ENCODE data around the gene CCND3.

The CCND3 gene

DNA sequence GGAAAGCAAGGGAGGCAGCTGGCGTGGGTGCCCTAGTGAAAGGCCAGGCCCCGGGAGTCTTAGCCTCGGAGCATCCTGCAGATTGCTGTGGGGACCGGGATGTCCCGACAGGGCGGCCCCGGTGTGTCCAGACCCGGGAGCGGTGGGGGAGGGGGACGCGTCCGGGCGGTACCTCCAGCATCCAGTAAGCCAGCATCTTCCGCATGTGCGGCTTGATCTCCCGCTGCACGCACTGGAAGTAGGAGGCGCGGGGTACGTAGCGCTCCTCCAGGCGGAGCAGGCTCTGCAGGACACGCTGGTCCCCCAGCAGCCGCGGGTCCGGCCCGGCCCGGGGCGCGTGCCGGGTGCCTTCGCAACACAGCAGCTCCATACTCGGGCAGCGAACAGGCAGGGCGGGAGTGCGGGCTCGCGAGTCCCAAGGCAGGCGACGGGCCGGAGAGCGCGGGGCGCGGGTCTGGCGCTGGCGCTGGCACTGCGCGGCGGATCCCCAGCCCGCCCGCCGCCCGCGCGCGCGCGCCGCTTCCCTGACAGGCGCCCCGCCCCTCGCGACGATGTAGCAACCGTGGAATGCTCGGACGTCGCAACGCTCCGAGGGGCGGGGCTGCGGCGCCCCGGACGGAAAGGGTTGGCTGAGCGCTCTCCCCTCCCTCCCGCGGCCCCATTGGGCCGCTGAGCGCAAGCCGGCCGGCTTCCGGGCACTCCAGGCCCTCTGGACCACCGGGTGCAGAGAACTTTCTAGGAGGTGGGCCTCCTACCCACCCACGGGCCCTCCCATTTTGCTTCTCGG, at the start of gene CCND3:
Gene CCND3, minus strand, starts transcription at position 529 of the 787 bp plus-strand sequence. Its CDS starts 159 bp downstream, at position 370.
- Histone ChIP-seq H3K9me3 (ENCODE audit: low read depth, low read length) (no peaks in the 10 kb centered on the region), H3K27ac (no peak within 1 kb of the TSS), H3K36me3 (ENCODE audit: insufficient read depth, low read length) (peaks cover 3% of the 10 kb centered on the region; the same call in 1 of the 2 replicates), H3K9ac (ENCODE audit: insufficient read length) (peak within 1 kb of the TSS; percentile 56), H3K4me3 (peak within 1 kb of the TSS; percentile 95)
- TF ChIP-seq POLR2AphosphoS5 (IDR thresholded peaks at IDR 0.05; ENCODE audit: borderline replicate concordance, low read depth, low read length) (peak; percentile 55; the same call in 1 of the 2 replicates), EZH2 (IDR thresholded peaks at IDR 0.05) (no peak)
- no peak for DNase-seq (ENCODE audit: low read depth, low spot score)

- Histone ChIP-seq H3K27ac (no peak overlapping the region), H3K36me3 (ENCODE audit: insufficient read depth, low read length) (no peaks in the 10 kb centered on the region), H3K9me3 (ENCODE audit: low read depth, low read length) (no peaks in the 10 kb centered on the region), H3K9ac (ENCODE audit: insufficient read length) (no peak overlapping the region), H3K4me3 (no peak overlapping the region)
- DNase-seq (ENCODE audit: low read depth, low spot score) = no peak
- no peak for TF ChIP-seq POLR2AphosphoS5 (IDR thresholded peaks at IDR 0.05; ENCODE audit: borderline replicate concordance, low read depth, low read length)
- no peak for TF ChIP-seq FOXP2 (optimal IDR thresholded peaks at IDR 0.05; ENCODE audit: control extremely low read depth, extremely low read length, insufficient read depth)
- TF ChIP-seq EZH2 (IDR thresholded peaks at IDR 0.05) = no peak
These were observed 44.7 kb upstream of the CCND3 start for GRCh38 chr6:41986339-41986738.

GRCh38 chr6:41984623-41985022, 43.0 kb upstream of the CCND3 start:
- H3K9me3 ChIP-seq (ENCODE audit: low read depth, low read length) = no peaks in the 10 kb centered on the region
- DNase-seq (ENCODE audit: low read depth, low spot score) = no peak

GRCh38 chr6:41976794-41977484, 35.3 kb upstream of the CCND3 start:
- Histone ChIP-seq H3K36me3 (ENCODE audit: insufficient read depth, low read length) (no peaks in the 10 kb centered on the region), H3K9me3 (ENCODE audit: low read depth, low read length) (no peaks in the 10 kb centered on the region), H3K4me3 (no peak overlapping the region), H3K27ac (no peak overlapping the region), H3K9ac (ENCODE audit: insufficient read length) (no peak overlapping the region)
- TF ChIP-seq FOXP2 (optimal IDR thresholded peaks at IDR 0.05; ENCODE audit: control extremely low read depth, extremely low read length, insufficient read depth) = no peak
- no peak for TF ChIP-seq EZH2 (IDR thresholded peaks at IDR 0.05)
- no peak for TF ChIP-seq POLR2AphosphoS5 (IDR thresholded peaks at IDR 0.05; ENCODE audit: borderline replicate concordance, low read depth, low read length)
- DNase-seq (ENCODE audit: low read depth, low spot score) = no peak

More at GRCh38 chr6:41984623-41985022, 43.0 kb upstream of the CCND3 start:
- H3K27ac ChIP-seq = no peak overlapping the region
- H3K36me3 ChIP-seq (ENCODE audit: insufficient read depth, low read length) = no peaks in the 10 kb centered on the region
- no peak overlapping the region for H3K9ac ChIP-seq (ENCODE audit: insufficient read length)
- TF ChIP-seq POLR2AphosphoS5 (IDR thresholded peaks at IDR 0.05; ENCODE audit: borderline replicate concordance, low read depth, low read length) (no peak), FOXP2 (optimal IDR thresholded peaks at IDR 0.05; ENCODE audit: control extremely low read depth, extremely low read length, insufficient read depth) (no peak), EZH2 (IDR thresholded peaks at IDR 0.05) (no peak)
- no peak overlapping the region for H3K4me3 ChIP-seq

DNA sequence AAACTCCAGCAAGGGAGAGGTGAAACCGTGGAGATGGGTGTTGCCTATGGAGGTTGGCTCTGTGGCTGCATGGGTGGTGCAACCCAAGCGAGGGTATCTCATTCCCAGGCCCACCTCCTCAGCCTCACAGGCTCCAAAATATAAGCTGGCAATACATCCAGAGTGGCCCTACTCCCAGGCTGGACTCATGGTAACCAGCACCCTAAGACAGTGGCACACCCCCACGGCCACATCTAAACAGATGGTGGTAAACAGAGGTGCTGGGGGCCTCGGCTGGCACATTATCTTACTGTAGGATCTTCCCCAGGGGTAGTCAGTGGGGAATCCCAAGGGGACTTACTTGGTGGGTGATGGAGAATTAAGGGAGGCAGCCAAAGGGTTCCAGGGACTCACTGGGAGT, 33.7 kb upstream of the CCND3 start:
- DNase-seq (ENCODE audit: low read depth, low spot score) = no peak

DNA sequence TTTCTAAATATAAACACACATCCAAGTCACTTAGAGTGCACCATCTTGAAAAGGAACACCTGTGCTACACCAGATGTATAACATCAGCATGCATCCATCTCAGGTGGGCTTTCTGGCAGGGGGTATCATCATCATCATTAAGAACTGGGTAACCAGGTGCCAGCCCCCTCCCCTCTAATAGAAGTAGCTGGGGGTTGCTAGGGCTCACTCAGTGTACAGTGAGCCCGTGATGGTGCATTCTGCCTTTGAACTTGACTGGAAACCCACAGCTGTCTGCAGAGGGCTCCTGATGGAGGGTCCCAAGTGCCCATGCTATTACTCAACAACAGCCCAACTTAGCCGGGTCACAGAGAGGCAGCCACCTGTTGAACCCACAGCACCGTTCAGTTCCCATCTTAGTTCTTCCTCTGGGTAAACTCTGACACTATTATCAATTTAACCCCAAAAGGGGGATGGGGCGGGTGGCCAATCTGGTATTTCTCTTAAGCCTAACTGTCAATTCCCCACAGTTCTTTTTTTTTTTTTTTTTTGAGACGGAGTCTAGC, 32.7 kb upstream of the CCND3 start:
- DNase-seq (ENCODE audit: low read depth, low spot score) = no peak
- TF ChIP-seq EZH2 (IDR thresholded peaks at IDR 0.05) = no peak
- no peak for TF ChIP-seq POLR2AphosphoS5 (IDR thresholded peaks at IDR 0.05; ENCODE audit: borderline replicate concordance, low read depth, low read length)
- TF ChIP-seq FOXP2 (optimal IDR thresholded peaks at IDR 0.05; ENCODE audit: control extremely low read depth, extremely low read length, insufficient read depth) = no peak
- Histone ChIP-seq H3K4me3 (no peak overlapping the region), H3K9me3 (ENCODE audit: low read depth, low read length) (no peaks in the 10 kb centered on the region), H3K9ac (ENCODE audit: insufficient read length) (no peak overlapping the region), H3K36me3 (ENCODE audit: insufficient read depth, low read length) (no peaks in the 10 kb centered on the region), H3K27ac (no peak overlapping the region)

More for the DNA sequence above, 33.7 kb upstream of the CCND3 start:
- no peak for TF ChIP-seq EZH2 (IDR thresholded peaks at IDR 0.05)
- TF ChIP-seq FOXP2 (optimal IDR thresholded peaks at IDR 0.05; ENCODE audit: control extremely low read depth, extremely low read length, insufficient read depth) = no peak
- no peak for TF ChIP-seq POLR2AphosphoS5 (IDR thresholded peaks at IDR 0.05; ENCODE audit: borderline replicate concordance, low read depth, low read length)
- no peak overlapping the region for H3K27ac ChIP-seq
- H3K4me3 ChIP-seq = no peak overlapping the region
- H3K9ac ChIP-seq (ENCODE audit: insufficient read length) = no peak overlapping the region
- H3K9me3 ChIP-seq (ENCODE audit: low read depth, low read length) = no peaks in the 10 kb centered on the region
- H3K36me3 ChIP-seq (ENCODE audit: insufficient read depth, low read length) = no peaks in the 10 kb centered on the region

GRCh38 chr6:41972826-41973225, 31.2 kb upstream of the CCND3 start:
- DNase-seq (ENCODE audit: low read depth, low spot score) = no peak
- no peak overlapping the region for H3K4me3 ChIP-seq
- H3K27ac ChIP-seq = no peak overlapping the region
- H3K9ac ChIP-seq (ENCODE audit: insufficient read length) = no peak overlapping the region
- no peak for TF ChIP-seq FOXP2 (optimal IDR thresholded peaks at IDR 0.05; ENCODE audit: control extremely low read depth, extremely low read length, insufficient read depth)
- H3K36me3 ChIP-seq (ENCODE audit: insufficient read depth, low read length) = no peaks in the 10 kb centered on the region
- no peaks in the 10 kb centered on the region for H3K9me3 ChIP-seq (ENCODE audit: low read depth, low read length)

- Histone ChIP-seq H3K9me3 (ENCODE audit: low read depth, low read length) (no peaks in the 10 kb centered on the region), H3K9ac (ENCODE audit: insufficient read length) (no peak overlapping the region), H3K4me3 (no peak overlapping the region), H3K36me3 (ENCODE audit: insufficient read depth, low read length) (no peaks in the 10 kb centered on the region), H3K27ac (no peak overlapping the region)
- no peak for DNase-seq (ENCODE audit: low read depth, low spot score)
- no peak for TF ChIP-seq FOXP2 (optimal IDR thresholded peaks at IDR 0.05; ENCODE audit: control extremely low read depth, extremely low read length, insufficient read depth)
- TF ChIP-seq EZH2 (IDR thresholded peaks at IDR 0.05) = no peak
- no peak for TF ChIP-seq POLR2AphosphoS5 (IDR thresholded peaks at IDR 0.05; ENCODE audit: borderline replicate concordance, low read depth, low read length)
These were observed 28.8 kb upstream of the CCND3 start for GRCh38 chr6:41970436-41970846.

Data from SK-N-MC (cell line).